PC-9 (cell line): Measurements from ENCODE around the gene SYNPO. TPM values are rescaled to one million over a fixed set of nuclear protein-coding genes. Genes with fewer than 3 reads are reported as not detected.

ENCODE experiments used
- BruUV-seq: library from RNA; stranded (reverse); fragments of 400-500 nt; replicated peaks from 2 replicates; lab custom pipeline; 2021; lab: Mats Ljungman, UMichigan
- CTCF ChIA-PET: fragments of 300-600 bp; sonication (Branson Sonifier 250); formaldehyde crosslinking; loops from one replicate; lab custom pipeline; 2022; ENCODE audit warnings: antibody characterized with exemption; lab: Charles Lee
- POLR2A ChIA-PET: fragments of 300-600 bp; sonication (Branson Sonifier 250); formaldehyde crosslinking; loops from one replicate; lab custom pipeline; 2022; ENCODE audit warnings: antibody characterized with exemption; ENCODE audit not compliant: unreplicated experiment; lab: Charles Lee
- DNase-seq, 2 experiments: peaks; one replicate each; pipeline versions ENCODE4 v3.0.0 to v3.0.0-alpha.2; 2015 to 2022; ENCODE audit warnings: mixed read lengths in 1 of 2
- H2AFZ ChIP-seq: fragments of 200-600 bp; sonication (generic); 2 replicates; pipeline ENCODE4 v1.8.1; 2017; ENCODE audit warnings: antibody characterized with exemption
- H3F3A ChIP-seq: fragments of 200-600 bp; sonication (generic); 2 replicates; pipeline ENCODE4 v1.8.1; 2017; ENCODE audit warnings: antibody characterized with exemption, mild to moderate bottlenecking, low read depth; ENCODE audit not compliant: insufficient read depth
- H3K27ac ChIP-seq: fragments of 200-600 bp; sonication (generic); 2 replicates; pipeline ENCODE4 v1.6.1; 2016; ENCODE audit warnings: mixed run types
- H3K27me3 ChIP-seq: fragments of 200-600 bp; sonication (generic); 2 replicates; pipeline ENCODE4 v1.6.1; 2016; ENCODE audit warnings: low read depth, mixed run types; ENCODE audit not compliant: insufficient read depth
- H3K36me3 ChIP-seq: fragments of 200-600 bp; sonication (generic); 2 replicates; pipeline ENCODE4 v1.6.1; 2016; ENCODE audit warnings: low read depth, mixed run types
- H3K4me1 ChIP-seq: fragments of 200-600 bp; sonication (generic); replicated peaks from 2 replicates; pipeline ENCODE4 v1.6.1; 2016; ENCODE audit warnings: mixed run types; ENCODE audit not compliant: insufficient read depth
- H3K4me2 ChIP-seq: fragments of 200-600 bp; sonication (generic); 2 replicates; pipeline ENCODE4 v1.6.1; 2017; ENCODE audit warnings: mixed run types
- H3K4me3 ChIP-seq: fragments of 200-600 bp; sonication (generic); 2 replicates; pipeline ENCODE4 v1.6.1; 2016; ENCODE audit warnings: mixed run types
- H3K79me2 ChIP-seq: fragments of 200-600 bp; sonication (generic); 2 replicates; pipeline ENCODE4 v1.6.1; 2017; ENCODE audit warnings: low read depth, mixed run types
- H3K9me2 ChIP-seq: fragments of 200-600 bp; sonication (generic); 2 replicates; pipeline ENCODE4 v1.8.1; 2017; ENCODE audit warnings: mild to moderate bottlenecking; ENCODE audit not compliant: insufficient read depth
- H3K9me3 ChIP-seq: fragments of 200-600 bp; sonication (generic); 2 replicates; pipeline ENCODE4 v1.8.1; 2016; ENCODE audit warnings: low read depth; ENCODE audit not compliant: insufficient read depth
- H4K20me1 ChIP-seq: fragments of 200-600 bp; sonication (generic); 2 replicates; pipeline ENCODE4 v1.8.1; 2017; ENCODE audit not compliant: insufficient read depth
- CTCF ChIP-seq: fragments of 200-600 bp; sonication (generic); conservative IDR thresholded peaks from 2 replicates; pipeline ENCODE4 v1.6.1; 2017; ENCODE audit warnings: mixed run types, antibody characterized with exemption, mild to moderate bottlenecking, moderate library complexity
- EZH2 ChIP-seq: fragments of 200-600 bp; sonication (generic); IDR thresholded peaks from 2 replicates; pipeline ENCODE4 v1.8.0; 2017; ENCODE audit warnings: antibody characterized with exemption, low read depth
- intact Hi-C: fragments of 100-400 bp; cut with micrococcal nuclease; formaldehyde crosslinking; loops from one replicate; pipeline ENCODE4 v1.10.0; 2022; ENCODE audit not compliant: unreplicated experiment
- total RNA-seq: library from RNA; stranded (reverse); gene quantifications from 2 replicates; pipeline ENCODE4 v1.2.3, GENCODE V29; 2021

SYNPO gene
- total RNA-seq, 1 experiment from 2014 or later: 2.0 TPM

GRCh38 chr5:150689120-150689519 lies 48.7 kb downstream of the SYNPO start:
- Histone ChIP-seq H3K4me1 (no peaks in the 10 kb centered on the region), H3K9me2 (no peaks in the 10 kb centered on the region), H2AFZ (no peak overlapping the region), H3K27me3 (no peaks in the 10 kb centered on the region), H3K79me2 (no peaks in the 10 kb centered on the region), H3K9me3 (no peaks in the 10 kb centered on the region), H3K4me2 (no peak overlapping the region), H4K20me1 (no peaks in the 10 kb centered on the region), H3K27ac (no peak overlapping the region), H3K36me3 (peaks cover 27% of the 10 kb centered on the region), H3F3A (peaks cover 33% of the 10 kb centered on the region; the same call in 1 of the 2 replicates), H3K4me3 (no peak overlapping the region)
- BruUV-seq: no TSS peak
- ChIA-PET POLR2A (no interaction called here), CTCF (no interaction called here)
- TF ChIP-seq EZH2 (no peak), CTCF (no peak)
- intact Hi-C loops: no loop called here
- no peak for DNase-seq

- POLR2A ChIA-PET: interaction anchor here (0.6 kb wide), 1 partner anchor 11 kb away, joined by 3 read pairs; no protein-coding TSS in a partner anchor
- H3K27ac ChIP-seq: no peak overlapping the region
- intact Hi-C loops: no loop called here
These were observed 50.3 kb downstream of the SYNPO start for GRCh38 chr5:150690760-150691159.

GRCh38 chr5:150692276-150692675 lies 51.8 kb downstream of the SYNPO start:
- peaks cover 57% of the 10 kb centered on the region for H3K36me3 ChIP-seq
- DNase-seq: no peak
- POLR2A ChIA-PET: no interaction called here

More at GRCh38 chr5:150690760-150691159, 50.3 kb downstream of the SYNPO start:
- DNase-seq: no peak
- Histone ChIP-seq H3K79me2 (no peaks in the 10 kb centered on the region), H3K9me3 (no peaks in the 10 kb centered on the region), H2AFZ (no peak overlapping the region), H3K4me2 (no peak overlapping the region), H4K20me1 (no peaks in the 10 kb centered on the region), H3K4me3 (no peak overlapping the region), H3K27me3 (no peaks in the 10 kb centered on the region), H3K4me1 (no peaks in the 10 kb centered on the region), H3K9me2 (no peaks in the 10 kb centered on the region), H3K36me3 (peaks cover 43% of the 10 kb centered on the region), H3F3A (peaks cover 32% of the 10 kb centered on the region; the same call in 1 of the 2 replicates)
- BruUV-seq: no TSS peak
- TF ChIP-seq EZH2 (no peak), CTCF (no peak)
- CTCF ChIA-PET: no interaction called here

More at GRCh38 chr5:150692276-150692675, 51.8 kb downstream of the SYNPO start:
- no peaks in the 10 kb centered on the region for H3K9me3 ChIP-seq
- no peaks in the 10 kb centered on the region for H3K9me2 ChIP-seq
- no peak overlapping the region for H3K4me3 ChIP-seq
- H3K27me3 ChIP-seq: no peaks in the 10 kb centered on the region
- TF ChIP-seq EZH2 (no peak), CTCF (no peak)
- H3K4me2 ChIP-seq: no peak overlapping the region
- CTCF ChIA-PET: interaction anchor here (0.7 kb wide), 1 partner anchor 132 kb away, joined by 3 read pairs; no protein-coding TSS in a partner anchor
- peaks cover 32% of the 10 kb centered on the region; the same call in 1 of the 2 replicates for H3F3A ChIP-seq
- intact Hi-C loops: no loop called here
- no peak overlapping the region for H3K27ac ChIP-seq
- no TSS peak for BruUV-seq
- no peaks in the 10 kb centered on the region for H3K79me2 ChIP-seq
- H2AFZ ChIP-seq: no peak overlapping the region
- no peaks in the 10 kb centered on the region for H4K20me1 ChIP-seq
- H3K4me1 ChIP-seq: no peaks in the 10 kb centered on the region
